ENCODE data around the gene IRF7.

- TF ChIP-seq CTCF (IDR thresholded peaks at IDR 0.05) (no peak), EP300 (IDR thresholded peaks at IDR 0.05) (no peak), POLR2A (IDR thresholded peaks at IDR 0.05) (no peak)
Observed at GRCh38 chr11:617199-617911, 1.6 kb upstream of the IRF7 start.
